ENCODE measurements around the gene EXOC2.

Gene EXOC2

GRCh38 chr6:692858-693722 lies at the start of gene EXOC2:
Gene EXOC2 (minus strand): TSS chr6:693139. CDS start chr6:637818, 55,321 bp downstream.
- peak; percentile 86 to 89 for DNase-seq

GRCh38 chr6:741410-742339 lies 48.7 kb upstream of the EXOC2 start:
- DNase-seq = no peak

- DNase-seq = no peak
Measured at GRCh38 chr6:736657-737446, 43.9 kb upstream of the EXOC2 start.

GRCh38 chr6:733431-734219 lies 40.7 kb upstream of the EXOC2 start:
- DNase-seq = no peak

GRCh38 chr6:731924-732323 lies 39.0 kb upstream of the EXOC2 start:
- no peak for DNase-seq

- DNase-seq = no peak
Measured at GRCh38 chr6:729606-730320, 36.8 kb upstream of the EXOC2 start.

GRCh38 chr6:727856-728255 lies 34.9 kb upstream of the EXOC2 start:
- DNase-seq = no peak

- no peak for DNase-seq
Measured at GRCh38 chr6:723540-723939, 30.6 kb upstream of the EXOC2 start.

GRCh38 chr6:722608-723007 lies 29.7 kb upstream of the EXOC2 start:
- peak; percentile 29 to 59 for DNase-seq

GRCh38 chr6:722077-722524 lies 29.2 kb upstream of the EXOC2 start:
- peak; percentile 74 to 83 for DNase-seq

- DNase-seq = no peak
Measured at GRCh38 chr6:718345-718744, 25.4 kb upstream of the EXOC2 start.

- no peak for DNase-seq
Measured at GRCh38 chr6:717135-717534, 24.2 kb upstream of the EXOC2 start.

- DNase-seq = no peak
Measured at GRCh38 chr6:715709-716491, 23.0 kb upstream of the EXOC2 start.

GRCh38 chr6:714100-714499 lies 21.2 kb upstream of the EXOC2 start:
- DNase-seq = no peak

- no peak for DNase-seq
Measured at GRCh38 chr6:713351-713750, 20.4 kb upstream of the EXOC2 start.

GRCh38 chr6:712805-713204 lies 19.9 kb upstream of the EXOC2 start:
- DNase-seq = no peak

GRCh38 chr6:711925-712324 lies 19.0 kb upstream of the EXOC2 start:
- DNase-seq = no peak

GRCh38 chr6:710601-711571 lies 17.9 kb upstream of the EXOC2 start:
- DNase-seq = no peak

GRCh38 chr6:709471-710056 lies 16.6 kb upstream of the EXOC2 start:
- no peak for DNase-seq
